Measurements from ENCODE around the gene FMN1. TPM values are rescaled to one million over a fixed set of nuclear protein-coding genes. Genes with fewer than 3 reads are reported as not detected.

The FMN1 gene
- total RNA-seq, 6 donors from 2014 or later: 20.2 to 176 (median 53.8) TPM

DNA sequence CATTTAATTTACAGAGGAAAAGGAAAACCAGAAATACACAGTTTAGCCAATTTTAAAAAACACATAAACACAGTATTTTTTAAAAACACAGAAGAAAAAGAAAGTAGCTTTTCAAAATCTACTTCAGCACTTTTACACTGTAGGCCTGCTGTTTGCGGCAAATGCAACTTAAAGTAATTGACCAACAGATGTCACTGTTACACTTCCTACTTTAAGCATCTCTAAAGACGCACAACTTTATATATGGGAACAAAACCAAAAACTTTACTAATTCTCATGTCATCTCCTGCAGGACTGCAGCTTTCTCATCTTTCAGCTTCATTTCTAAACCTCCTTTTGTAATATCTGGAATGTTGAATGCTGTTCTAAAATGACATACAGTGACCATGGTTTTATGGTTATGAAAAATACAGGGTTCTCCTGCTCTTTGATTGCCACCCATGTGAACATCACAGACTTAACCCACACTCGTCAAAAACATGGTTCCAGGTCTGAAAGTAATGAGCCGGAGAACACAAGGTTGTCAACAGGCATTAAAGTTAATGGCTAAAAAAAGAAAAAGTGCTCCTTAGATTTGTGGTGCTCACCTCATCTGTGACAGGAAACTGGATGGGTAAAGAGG lies 107.9 kb downstream of the FMN1 start:
- Histone ChIP-seq H3K36me3 (no peaks in the 10 kb centered on the region), H3K27me3 (no peaks in the 10 kb centered on the region), H3K4me3 (no peak overlapping the region), H3K4me1 (peaks cover 0 to 10% (median 2%) of the 10 kb centered on the region in 4 donors), H3K27ac (no peak overlapping the region), H3K9me3 (no peaks in the 10 kb centered on the region)
- no peak for TF ChIP-seq EP300 (IDR thresholded peaks at IDR 0.05)
- TF ChIP-seq, protein P1, sequence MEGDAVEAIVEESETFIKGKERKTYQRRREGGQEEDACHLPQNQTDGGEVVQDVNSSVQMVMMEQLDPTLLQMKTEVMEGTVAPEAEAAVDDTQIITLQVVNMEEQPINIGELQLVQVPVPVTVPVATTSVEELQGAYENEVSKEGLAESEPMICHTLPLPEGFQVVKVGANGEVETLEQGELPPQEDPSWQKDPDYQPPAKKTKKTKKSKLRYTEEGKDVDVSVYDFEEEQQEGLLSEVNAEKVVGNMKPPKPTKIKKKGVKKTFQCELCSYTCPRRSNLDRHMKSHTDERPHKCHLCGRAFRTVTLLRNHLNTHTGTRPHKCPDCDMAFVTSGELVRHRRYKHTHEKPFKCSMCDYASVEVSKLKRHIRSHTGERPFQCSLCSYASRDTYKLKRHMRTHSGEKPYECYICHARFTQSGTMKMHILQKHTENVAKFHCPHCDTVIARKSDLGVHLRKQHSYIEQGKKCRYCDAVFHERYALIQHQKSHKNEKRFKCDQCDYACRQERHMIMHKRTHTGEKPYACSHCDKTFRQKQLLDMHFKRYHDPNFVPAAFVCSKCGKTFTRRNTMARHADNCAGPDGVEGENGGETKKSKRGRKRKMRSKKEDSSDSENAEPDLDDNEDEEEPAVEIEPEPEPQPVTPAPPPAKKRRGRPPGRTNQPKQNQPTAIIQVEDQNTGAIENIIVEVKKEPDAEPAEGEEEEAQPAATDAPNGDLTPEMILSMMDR (IDR thresholded peaks at IDR 0.05): peak in 5 of 6 experiments; percentile 13 to 46 (median 35)
- TF ChIP-seq POLR2A (IDR thresholded peaks at IDR 0.05): no peak
- peak in 1 of 2 donors; percentile 74 for ATAC-seq (ENCODE audit: low FRiP score in 2 of 2)
- no peak for DNase-seq
- WGBS, 2 donors: 29 to 40% methylated on average over 4 of the region's 4 CpGs

DNA sequence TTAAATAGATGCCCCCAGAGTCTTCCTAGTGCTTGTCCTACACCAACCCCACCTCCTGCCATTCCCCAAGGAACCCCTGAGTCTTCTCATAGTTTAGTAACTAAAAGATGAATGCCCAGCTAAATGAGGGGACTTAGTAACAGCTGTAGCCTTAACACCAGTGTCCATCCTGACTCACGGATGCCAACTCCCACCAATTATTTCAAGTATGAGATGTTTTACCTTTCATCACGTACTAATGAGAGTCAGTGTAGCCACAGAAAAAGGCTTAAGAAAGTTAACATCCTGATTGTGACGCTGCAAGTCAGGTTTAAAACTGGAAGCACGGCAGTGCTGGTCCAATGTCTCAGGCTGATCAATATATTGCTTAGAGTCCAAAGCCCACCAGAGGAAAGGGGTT lies 109.9 kb downstream of the FMN1 start:
- H3K27me3 ChIP-seq: no peaks in the 10 kb centered on the region

DNA sequence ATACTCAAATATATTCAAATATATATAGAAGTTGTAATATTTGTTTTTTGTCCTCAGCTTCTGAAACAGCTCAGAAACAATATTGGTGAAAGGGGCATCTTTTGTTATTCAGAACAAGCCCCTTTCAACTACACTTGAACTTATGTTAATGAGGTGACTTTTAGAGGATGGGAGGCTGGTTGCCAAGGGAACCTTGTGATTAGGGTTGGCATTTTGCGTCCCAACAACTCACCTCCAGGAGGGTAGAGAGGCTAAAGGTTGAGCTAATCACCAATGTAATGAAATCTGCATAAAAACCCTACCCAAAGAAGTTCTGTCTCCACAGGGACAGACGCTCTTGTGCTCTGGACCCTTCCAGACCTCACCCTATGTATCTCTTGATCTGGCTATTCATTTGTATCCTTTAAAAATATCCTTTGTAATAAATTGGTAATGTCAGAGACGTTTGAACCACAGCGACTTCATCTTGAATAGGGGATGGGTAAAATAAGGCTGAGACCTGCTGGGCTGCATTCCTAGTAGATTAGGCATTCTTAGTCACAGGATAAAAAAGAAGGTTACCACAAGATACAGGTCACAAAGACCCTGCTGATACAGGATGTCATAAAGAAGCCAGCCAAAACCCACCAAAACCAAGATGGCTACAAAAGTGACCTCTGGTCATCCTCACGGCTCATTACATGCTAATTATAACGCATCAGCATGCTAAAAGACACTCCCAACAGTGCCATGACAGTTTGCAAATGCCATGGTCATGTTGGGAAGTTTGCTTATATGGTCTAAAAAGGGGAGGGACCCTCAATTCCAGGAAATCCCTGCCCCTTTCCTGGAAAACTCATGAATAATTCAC lies 111.1 kb downstream of the FMN1 start:
- ATAC-seq (ENCODE audit: low FRiP score in 2 of 2): no peak
- 58 to 72% methylated on average over 6 of the region's 6 CpGs for WGBS, 2 donors
- Histone ChIP-seq H3K4me3 (no peak overlapping the region), H3K27ac (no peak overlapping the region), H3K36me3 (no peaks in the 10 kb centered on the region), H3K9me3 (no peaks in the 10 kb centered on the region), H3K4me1 (no peaks in the 10 kb centered on the region), H3K27me3 (no peaks in the 10 kb centered on the region)
- TF ChIP-seq, protein P1 (IDR thresholded peaks at IDR 0.05): no peak
- TF ChIP-seq EP300 (IDR thresholded peaks at IDR 0.05): no peak
- no peak for TF ChIP-seq POLR2A (IDR thresholded peaks at IDR 0.05)
- DNase-seq: no peak

More for the DNA sequence above, 109.9 kb downstream of the FMN1 start:
- DNase-seq (no peak), ATAC-seq (ENCODE audit: low FRiP score in 2 of 2) (no peak)
- peaks cover 0 to under 1% (median 0%) of the 10 kb centered on the region in 4 donors for H3K4me1 ChIP-seq
- H3K4me3 ChIP-seq: no peak overlapping the region
- TF ChIP-seq POLR2A (IDR thresholded peaks at IDR 0.05) (no peak), EP300 (IDR thresholded peaks at IDR 0.05) (no peak), POLR2AphosphoS5 (IDR thresholded peaks at IDR 0.05) (no peak)
- TF ChIP-seq, protein P1 (IDR thresholded peaks at IDR 0.05): no peak
- no peaks in the 10 kb centered on the region for H3K9me3 ChIP-seq
- H3K27ac ChIP-seq: no peak overlapping the region
- no peaks in the 10 kb centered on the region for H3K36me3 ChIP-seq
- WGBS, 2 donors: 87 to 91% methylated on average over 4 of the region's 4 CpGs

DNA sequence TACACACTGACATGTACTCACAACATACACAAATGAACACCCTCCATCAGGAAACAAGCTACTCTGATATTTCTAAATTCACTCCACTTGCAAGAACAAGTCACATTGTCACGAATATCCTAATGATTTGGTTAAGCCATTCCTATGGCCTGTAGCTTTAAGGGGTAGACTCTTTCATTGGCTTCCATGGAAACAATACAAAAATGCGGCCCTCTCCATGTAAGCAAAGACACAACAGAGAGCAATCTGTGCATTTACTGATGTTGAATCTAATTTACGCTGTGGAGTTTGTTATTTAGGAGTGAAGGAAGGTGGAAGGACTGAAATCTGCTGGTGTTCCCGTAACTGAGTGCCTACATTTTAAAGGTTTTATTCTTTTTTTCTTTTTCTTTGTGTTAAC lies 114.5 kb downstream of the FMN1 start:
- H3K4me3 ChIP-seq: no peak overlapping the region

More for the DNA sequence above, 114.5 kb downstream of the FMN1 start:
- no peak overlapping the region for H3K27ac ChIP-seq
- TF ChIP-seq POLR2A (IDR thresholded peaks at IDR 0.05): no peak
- no peak for TF ChIP-seq EP300 (IDR thresholded peaks at IDR 0.05)
- TF ChIP-seq, protein P1 (IDR thresholded peaks at IDR 0.05): no peak
- no peak for TF ChIP-seq POLR2AphosphoS5 (IDR thresholded peaks at IDR 0.05)
- DNase-seq: no peak
- no peaks in the 10 kb centered on the region for H3K36me3 ChIP-seq
- WGBS, 2 donors: 73 to 80% methylated on average over 4 of the region's 4 CpGs
- no peaks in the 10 kb centered on the region for H3K9me3 ChIP-seq
- H3K27me3 ChIP-seq: no peaks in the 10 kb centered on the region
- H3K4me1 ChIP-seq: no peaks in the 10 kb centered on the region
- ATAC-seq (ENCODE audit: low FRiP score in 2 of 2): no peak

Data from upper lobe of left lung (tissue), 6 donors.